Activated T-helper 2 cell treated with anti-CD3 and anti-CD28 coated beads, Interferon-gamma antibody, Interleukin-2, Interleukin-4, amounts not matched to agents 10 μg/mL and 5 μg/mL and 100 μg/mL, durations not matched to agents 14 hours and 24 hours and 36 hours (primary cell): Measurements from ENCODE around the gene ST8SIA3. TPM values are rescaled to one million over a fixed set of nuclear protein-coding genes. Genes with fewer than 3 reads are reported as not detected.

Experiments
- DNase-seq: peaks from one replicate; pipeline ENCODE4 v3.0.0; 2021; ENCODE audit warnings: low spot score
- H3K27ac Mint-ChIP-seq: one replicate; pipeline ENCODE4 v1.8.0; 2021; ENCODE audit warnings: mixed read lengths
- H3K27me3 Mint-ChIP-seq: one replicate; pipeline ENCODE4 v1.8.0; 2021; ENCODE audit warnings: low read depth, mixed read lengths
- H3K36me3 Mint-ChIP-seq: one replicate; pipeline ENCODE4 v1.8.0; 2021; ENCODE audit warnings: low read depth, mixed read lengths
- H3K4me1 Mint-ChIP-seq: one replicate; pipeline ENCODE4 v1.8.0; 2021; ENCODE audit warnings: low read depth, mixed read lengths
- H3K4me3 Mint-ChIP-seq: one replicate; pipeline ENCODE4 v1.8.0; 2021; ENCODE audit warnings: low read depth, mild to moderate bottlenecking, moderate library complexity, mixed read lengths
- H3K9me3 Mint-ChIP-seq: one replicate; pipeline ENCODE4 v1.8.0; 2021; ENCODE audit warnings: mixed read lengths
- intact Hi-C: fragments of 100-400 bp; cut with micrococcal nuclease; formaldehyde crosslinking; loops from one replicate; pipeline ENCODE4 v1.15.1; 2023
- total RNA-seq: library from RNA; stranded (reverse); gene quantifications from 2 replicates; pipeline ENCODE4 v1.2.3, GENCODE V29; 2022

The ST8SIA3 gene, protein sequence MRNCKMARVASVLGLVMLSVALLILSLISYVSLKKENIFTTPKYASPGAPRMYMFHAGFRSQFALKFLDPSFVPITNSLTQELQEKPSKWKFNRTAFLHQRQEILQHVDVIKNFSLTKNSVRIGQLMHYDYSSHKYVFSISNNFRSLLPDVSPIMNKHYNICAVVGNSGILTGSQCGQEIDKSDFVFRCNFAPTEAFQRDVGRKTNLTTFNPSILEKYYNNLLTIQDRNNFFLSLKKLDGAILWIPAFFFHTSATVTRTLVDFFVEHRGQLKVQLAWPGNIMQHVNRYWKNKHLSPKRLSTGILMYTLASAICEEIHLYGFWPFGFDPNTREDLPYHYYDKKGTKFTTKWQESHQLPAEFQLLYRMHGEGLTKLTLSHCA
- total RNA-seq = not detected in 2 replicates

GRCh38 chr18:57352271-57352701 is at the start of gene ST8SIA3:
Gene ST8SIA3, plus strand, starts transcription at chr18:57352557. Its CDS starts 290 bp downstream, at chr18:57352847.
- Mint-ChIP-seq H3K9me3 (no peaks in the 10 kb centered on the region), H3K27me3 (peaks cover 34% of the 10 kb centered on the region), H3K4me1 (no peaks in the 10 kb centered on the region), H3K4me3 (no peak within 1 kb of the TSS), H3K36me3 (no peaks in the 10 kb centered on the region), H3K27ac (no peak within 1 kb of the TSS)
- intact Hi-C loops = loop anchor here (5.0 kb wide), 1 partner anchor 80 kb away; no protein-coding TSS in a partner anchor
- no peak for DNase-seq

GRCh38 chr18:57311472-57311871 is 40.9 kb upstream of the ST8SIA3 start:
- Mint-ChIP-seq H3K27ac (no peak overlapping the region), H3K36me3 (no peaks in the 10 kb centered on the region), H3K27me3 (no peaks in the 10 kb centered on the region), H3K4me3 (no peak overlapping the region), H3K4me1 (no peaks in the 10 kb centered on the region), H3K9me3 (no peaks in the 10 kb centered on the region)
- intact Hi-C loops = no loop called here
- DNase-seq = no peak

DNA sequence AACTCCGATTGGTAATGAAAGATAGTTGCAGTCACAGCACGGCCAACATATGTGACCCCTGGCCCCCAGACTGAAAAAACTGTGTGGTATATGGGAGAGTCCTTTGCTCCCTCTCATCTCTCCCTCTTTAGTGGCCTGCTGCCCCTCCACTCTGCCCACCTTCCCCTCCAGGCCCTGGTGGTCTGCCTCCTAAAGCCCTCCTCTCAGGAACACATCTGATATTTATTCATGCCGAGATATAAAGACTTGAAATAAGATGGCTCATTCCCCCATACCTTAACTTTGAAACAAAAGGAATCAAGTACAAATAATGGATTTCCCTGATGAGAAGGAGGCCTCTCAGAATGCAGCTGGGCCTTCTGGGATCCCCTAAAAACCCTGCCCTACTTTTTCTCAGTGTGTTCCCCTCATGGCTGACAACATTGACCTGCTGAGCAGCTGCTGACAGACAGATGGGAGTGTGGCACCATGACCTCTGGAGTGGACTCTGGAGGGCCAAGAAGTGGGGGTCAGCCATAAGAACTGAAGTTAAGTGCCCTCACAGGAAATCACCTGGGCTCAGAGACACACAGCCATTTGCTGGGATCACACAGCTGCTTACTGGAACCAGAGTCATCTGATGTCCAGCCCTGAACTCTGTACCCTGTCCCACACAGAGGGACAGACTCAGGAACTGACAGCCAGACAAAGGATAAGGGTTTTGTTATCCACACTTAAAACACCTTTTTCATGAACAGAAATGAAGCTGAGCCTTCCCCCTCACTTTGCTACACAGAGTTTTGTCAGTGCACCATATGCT is 39.8 kb upstream of the ST8SIA3 start:
- no peak overlapping the region for H3K4me3 Mint-ChIP-seq
- H3K27me3 Mint-ChIP-seq = no peaks in the 10 kb centered on the region
- no peak overlapping the region for H3K27ac Mint-ChIP-seq
- H3K4me1 Mint-ChIP-seq = no peaks in the 10 kb centered on the region
- no peaks in the 10 kb centered on the region for H3K9me3 Mint-ChIP-seq
- no peaks in the 10 kb centered on the region for H3K36me3 Mint-ChIP-seq
- DNase-seq = no peak
- intact Hi-C loops = no loop called here

- Mint-ChIP-seq H3K27ac (no peak overlapping the region), H3K4me1 (no peaks in the 10 kb centered on the region), H3K9me3 (no peaks in the 10 kb centered on the region), H3K27me3 (no peaks in the 10 kb centered on the region), H3K36me3 (no peaks in the 10 kb centered on the region), H3K4me3 (no peak overlapping the region)
- intact Hi-C loops = no loop called here
- DNase-seq = no peak
Measured at GRCh38 chr18:57320603-57321002, 31.8 kb upstream of the ST8SIA3 start.

- intact Hi-C loops = no loop called here
- Mint-ChIP-seq H3K27me3 (no peaks in the 10 kb centered on the region), H3K4me1 (no peaks in the 10 kb centered on the region), H3K27ac (no peak overlapping the region), H3K9me3 (no peaks in the 10 kb centered on the region), H3K36me3 (no peaks in the 10 kb centered on the region), H3K4me3 (no peak overlapping the region)
- DNase-seq = no peak
Measured at GRCh38 chr18:57325491-57326166, 26.7 kb upstream of the ST8SIA3 start.

GRCh38 chr18:57326718-57327323 is 25.5 kb upstream of the ST8SIA3 start:
- no peak overlapping the region for H3K4me3 Mint-ChIP-seq
- DNase-seq = no peak
- intact Hi-C loops = no loop called here
- H3K9me3 Mint-ChIP-seq = no peaks in the 10 kb centered on the region
- no peaks in the 10 kb centered on the region for H3K4me1 Mint-ChIP-seq
- H3K36me3 Mint-ChIP-seq = no peaks in the 10 kb centered on the region
- H3K27ac Mint-ChIP-seq = no peak overlapping the region
- H3K27me3 Mint-ChIP-seq = no peaks in the 10 kb centered on the region

GRCh38 chr18:57328665-57329064 is 23.7 kb upstream of the ST8SIA3 start:
- no peak overlapping the region for H3K27ac Mint-ChIP-seq
- no peak for DNase-seq
- no peak overlapping the region for H3K4me3 Mint-ChIP-seq
- H3K4me1 Mint-ChIP-seq = no peaks in the 10 kb centered on the region
- no peaks in the 10 kb centered on the region for H3K9me3 Mint-ChIP-seq
- H3K36me3 Mint-ChIP-seq = no peaks in the 10 kb centered on the region
- no peaks in the 10 kb centered on the region for H3K27me3 Mint-ChIP-seq
- intact Hi-C loops = no loop called here

DNA sequence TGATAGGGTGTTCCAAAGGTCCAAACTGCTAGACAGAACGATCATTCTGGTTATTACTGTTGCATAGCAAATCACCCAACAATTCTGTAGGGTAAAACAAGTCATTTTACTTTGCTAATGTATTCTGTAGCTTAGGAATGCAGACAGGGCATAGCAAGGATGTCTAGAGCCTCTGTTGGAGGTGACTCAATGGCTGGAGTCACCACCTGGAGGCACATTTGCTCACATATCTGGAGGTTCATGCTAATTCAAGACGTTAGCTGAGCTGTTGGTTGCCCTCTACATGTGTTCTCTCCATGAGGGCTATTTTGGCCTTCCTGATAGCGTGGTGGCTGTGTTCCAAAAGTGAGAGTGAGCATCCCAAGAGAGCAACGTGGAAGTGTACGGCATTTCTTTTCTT is 22.5 kb upstream of the ST8SIA3 start:
- Mint-ChIP-seq H3K27ac (no peak overlapping the region), H3K27me3 (no peaks in the 10 kb centered on the region), H3K9me3 (no peaks in the 10 kb centered on the region), H3K4me3 (no peak overlapping the region), H3K36me3 (no peaks in the 10 kb centered on the region), H3K4me1 (no peaks in the 10 kb centered on the region)
- intact Hi-C loops = no loop called here
- no peak for DNase-seq

GRCh38 chr18:57331718-57332117 is 20.6 kb upstream of the ST8SIA3 start:
- Mint-ChIP-seq H3K27ac (no peak overlapping the region), H3K27me3 (no peaks in the 10 kb centered on the region), H3K4me3 (no peak overlapping the region), H3K4me1 (no peaks in the 10 kb centered on the region), H3K9me3 (no peaks in the 10 kb centered on the region), H3K36me3 (no peaks in the 10 kb centered on the region)
- intact Hi-C loops = no loop called here
- no peak for DNase-seq

- no peak for DNase-seq
- Mint-ChIP-seq H3K36me3 (no peaks in the 10 kb centered on the region), H3K9me3 (no peaks in the 10 kb centered on the region), H3K27me3 (no peaks in the 10 kb centered on the region), H3K4me3 (no peak overlapping the region), H3K4me1 (no peaks in the 10 kb centered on the region), H3K27ac (no peak overlapping the region)
- intact Hi-C loops = no loop called here
Measured at GRCh38 chr18:57333940-57334339, 18.4 kb upstream of the ST8SIA3 start.

DNA sequence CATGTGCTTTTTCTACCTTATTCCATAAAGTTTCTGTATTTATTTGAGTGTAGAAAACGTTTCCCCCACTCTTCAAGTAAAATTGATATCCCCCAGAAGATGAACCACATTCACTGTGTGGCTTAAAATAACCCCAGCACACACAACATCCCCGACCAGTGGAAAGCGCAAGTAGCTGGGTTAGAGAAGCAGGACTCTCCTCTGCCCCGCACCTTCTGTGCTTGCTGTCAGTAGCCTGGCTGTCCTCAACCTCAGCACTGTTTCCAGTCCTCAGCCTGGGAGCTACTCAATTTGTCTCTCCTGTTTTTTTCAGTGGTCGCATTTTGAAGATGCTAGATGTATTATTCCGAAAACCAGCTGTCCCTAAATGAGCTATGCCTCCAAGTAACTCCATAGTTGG is 18.0 kb upstream of the ST8SIA3 start:
- no peaks in the 10 kb centered on the region for H3K27me3 Mint-ChIP-seq
- H3K4me1 Mint-ChIP-seq = no peaks in the 10 kb centered on the region
- intact Hi-C loops = no loop called here
- no peaks in the 10 kb centered on the region for H3K9me3 Mint-ChIP-seq
- H3K36me3 Mint-ChIP-seq = no peaks in the 10 kb centered on the region
- no peak overlapping the region for H3K27ac Mint-ChIP-seq
- DNase-seq = no peak
- no peak overlapping the region for H3K4me3 Mint-ChIP-seq

DNA sequence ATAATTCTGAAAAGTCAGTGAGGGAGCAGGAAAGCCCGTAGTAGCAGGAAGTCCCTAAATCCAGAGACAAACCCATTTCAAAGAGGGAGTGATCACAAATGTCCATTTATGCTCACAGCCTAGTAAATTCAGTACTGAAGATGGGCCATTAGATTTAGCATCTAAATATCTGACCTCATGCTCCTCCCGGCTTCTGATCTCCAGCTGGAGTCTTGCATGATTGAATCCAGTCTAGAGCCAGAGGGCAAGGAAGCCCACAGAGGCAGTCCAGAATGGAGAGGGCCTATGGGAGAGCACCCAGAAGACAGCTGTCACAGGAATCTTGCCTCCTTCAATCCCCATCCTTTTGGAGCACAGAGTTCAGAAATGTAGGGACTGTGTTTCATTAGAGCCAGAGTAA is 16.0 kb upstream of the ST8SIA3 start:
- Mint-ChIP-seq H3K27me3 (no peaks in the 10 kb centered on the region), H3K4me1 (no peaks in the 10 kb centered on the region), H3K36me3 (no peaks in the 10 kb centered on the region), H3K4me3 (no peak overlapping the region), H3K27ac (no peak overlapping the region), H3K9me3 (no peaks in the 10 kb centered on the region)
- intact Hi-C loops = no loop called here
- DNase-seq = no peak
